IPS-11a (cell line): Measurements from ENCODE around the gene C22orf23.
A peak's percentile ranks its signal among the peaks of the same experiment; 100 is the strongest.

Source experiments
- H3K4me3 ChIP-seq: one replicate; pipeline ENCODE4 v1.5.1; 2013; ENCODE audit warnings: low read depth, low read length, control low read depth

C22orf23 gene

GRCh38 chr22:37926771-37927636 is 26.4 kb downstream of the C22orf23 start:
- H3K4me3 ChIP-seq, result no peak overlapping the region

- no peak overlapping the region for H3K4me3 ChIP-seq
Observed at GRCh38 chr22:37926358-37926757, 27.0 kb downstream of the C22orf23 start.

GRCh38 chr22:37925767-37926166 is 27.6 kb downstream of the C22orf23 start:
- no peak overlapping the region for H3K4me3 ChIP-seq

GRCh38 chr22:37925330-37925729 is 28.1 kb downstream of the C22orf23 start:
- H3K4me3 ChIP-seq, result no peak overlapping the region

DNA sequence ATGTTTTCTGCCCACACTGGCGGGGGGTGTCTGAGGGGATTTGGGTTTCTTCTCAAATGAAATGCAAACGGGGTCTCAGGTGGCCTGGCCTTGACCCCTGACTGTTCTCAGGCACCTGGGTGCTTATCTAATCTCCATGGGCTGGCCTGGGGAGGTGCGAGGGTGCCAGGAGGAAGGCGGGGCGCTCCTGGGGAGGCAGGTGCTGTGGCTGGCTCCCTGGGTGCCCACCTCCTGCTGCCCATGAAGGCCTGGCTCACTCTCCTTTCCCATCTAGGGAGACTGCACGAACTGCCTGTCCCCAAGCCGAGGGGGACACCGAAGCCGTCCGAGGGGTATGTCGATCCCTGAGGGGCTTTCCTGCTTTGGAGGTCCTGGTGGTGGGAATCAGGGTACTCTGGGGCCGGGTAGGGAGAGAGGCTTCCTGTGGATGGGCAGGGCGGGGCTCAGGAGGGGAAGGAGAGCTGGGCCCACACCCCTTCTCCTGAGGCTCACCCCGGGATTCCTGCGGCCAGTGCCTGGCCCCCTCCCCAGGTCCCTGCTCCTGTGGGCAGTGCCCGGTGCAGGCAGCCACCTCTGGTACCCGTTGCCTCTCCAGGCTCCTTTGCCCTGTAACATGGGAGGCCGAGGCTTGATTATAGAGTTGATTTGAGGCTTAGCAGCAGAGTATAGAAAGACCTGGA is 28.9 kb downstream of the C22orf23 start:
- no peak overlapping the region for H3K4me3 ChIP-seq

- H3K4me3 ChIP-seq, result no peak overlapping the region
Observed at GRCh38 chr22:37923927-37924326, 29.5 kb downstream of the C22orf23 start.

- no peak overlapping the region for H3K4me3 ChIP-seq
Observed at GRCh38 chr22:37922191-37922590, 31.2 kb downstream of the C22orf23 start.

DNA sequence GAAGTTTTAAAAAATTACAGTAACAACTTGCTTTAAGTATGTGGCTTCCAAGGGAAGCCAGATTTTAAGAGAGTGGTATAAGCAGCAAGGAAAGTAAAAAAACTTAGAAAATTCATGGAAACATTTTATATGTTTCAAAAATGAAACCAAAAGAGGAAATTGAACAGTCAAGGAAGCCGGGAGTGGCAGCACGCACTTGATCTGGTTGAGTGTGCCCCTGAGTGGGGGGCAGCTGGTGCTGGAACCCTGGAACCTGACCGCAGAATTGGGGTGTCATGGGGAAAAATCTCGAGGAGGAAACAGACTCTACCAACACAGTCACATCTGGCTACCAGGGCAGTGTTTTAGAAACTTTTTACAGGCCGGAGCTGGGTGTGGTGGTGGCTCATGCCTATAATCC is 33.3 kb downstream of the C22orf23 start:
- no peak overlapping the region for H3K4me3 ChIP-seq

- H3K4me3 ChIP-seq, result no peak overlapping the region
Observed at GRCh38 chr22:37918580-37919270, 34.7 kb downstream of the C22orf23 start.

GRCh38 chr22:37917874-37918548 is 35.4 kb downstream of the C22orf23 start:
- H3K4me3 ChIP-seq, result no peak overlapping the region

GRCh38 chr22:37916311-37916710 is 37.1 kb downstream of the C22orf23 start:
- no peak overlapping the region for H3K4me3 ChIP-seq

DNA sequence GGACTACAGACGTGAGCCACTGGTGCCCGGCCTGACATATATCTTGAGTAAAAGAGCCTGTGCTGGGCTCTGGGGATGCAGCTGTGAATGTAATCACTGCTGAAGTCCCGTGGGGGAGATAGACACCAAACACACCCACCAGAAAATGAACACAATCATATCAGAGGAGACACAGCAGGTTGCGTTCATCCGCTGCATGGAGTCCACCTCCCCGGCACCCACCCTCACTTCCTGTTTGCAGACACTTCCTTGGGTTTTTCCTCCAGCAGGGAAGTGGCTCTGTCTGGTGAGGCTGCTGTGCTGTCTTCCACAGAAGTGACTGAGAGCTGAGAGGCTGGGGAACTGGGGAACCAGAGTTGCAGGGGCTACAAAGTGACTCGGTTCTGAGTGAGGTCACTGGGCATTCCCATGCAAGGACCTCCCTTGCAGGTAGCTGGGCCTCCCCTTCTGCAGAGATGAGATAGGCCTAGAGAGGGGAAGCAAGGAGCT is 40.1 kb downstream of the C22orf23 start:
- no peak overlapping the region for H3K4me3 ChIP-seq

- no peak overlapping the region for H3K4me3 ChIP-seq
Observed at GRCh38 chr22:37912171-37912570, 41.2 kb downstream of the C22orf23 start.

GRCh38 chr22:37911697-37912096 is 41.7 kb downstream of the C22orf23 start:
- no peak overlapping the region for H3K4me3 ChIP-seq

DNA sequence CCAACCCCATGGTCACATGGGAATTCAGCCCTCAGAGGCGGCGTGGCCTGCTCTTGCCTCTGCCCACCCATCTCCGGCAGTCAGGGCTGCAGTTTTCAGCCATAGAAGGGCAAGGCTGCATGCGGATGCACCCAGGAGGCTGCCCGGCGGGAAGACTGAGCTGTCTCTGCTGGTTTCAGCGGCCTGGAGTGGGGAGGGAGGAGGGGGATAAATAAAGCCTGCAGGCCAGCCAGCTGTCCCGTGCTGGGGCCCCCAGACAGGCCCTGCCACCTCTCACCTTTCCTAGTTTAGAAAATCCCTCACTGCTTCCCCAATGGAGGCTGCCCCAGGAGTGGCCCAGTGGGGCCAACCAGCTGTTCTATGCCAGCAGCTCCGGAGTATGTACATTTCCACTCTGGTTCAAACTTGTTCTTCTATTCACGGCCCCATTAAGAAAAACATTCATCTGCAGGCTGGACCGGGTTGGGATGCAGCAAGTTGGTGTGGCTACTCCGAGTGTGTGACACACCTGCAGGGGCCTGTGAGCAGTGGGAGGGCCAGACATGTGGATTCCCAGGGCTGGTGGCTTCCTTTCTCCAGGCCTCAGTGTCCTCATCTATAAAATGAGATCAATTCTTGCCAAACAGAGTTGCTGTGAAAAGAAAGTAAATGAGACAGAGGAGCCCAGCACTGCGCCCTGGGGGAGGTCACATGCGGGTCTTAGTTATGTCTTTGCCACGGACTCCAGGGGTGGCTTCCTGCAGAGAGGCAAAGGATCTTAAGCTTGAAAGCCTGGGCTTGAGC is 42.3 kb downstream of the C22orf23 start:
- H3K4me3 ChIP-seq, result no peak overlapping the region

DNA sequence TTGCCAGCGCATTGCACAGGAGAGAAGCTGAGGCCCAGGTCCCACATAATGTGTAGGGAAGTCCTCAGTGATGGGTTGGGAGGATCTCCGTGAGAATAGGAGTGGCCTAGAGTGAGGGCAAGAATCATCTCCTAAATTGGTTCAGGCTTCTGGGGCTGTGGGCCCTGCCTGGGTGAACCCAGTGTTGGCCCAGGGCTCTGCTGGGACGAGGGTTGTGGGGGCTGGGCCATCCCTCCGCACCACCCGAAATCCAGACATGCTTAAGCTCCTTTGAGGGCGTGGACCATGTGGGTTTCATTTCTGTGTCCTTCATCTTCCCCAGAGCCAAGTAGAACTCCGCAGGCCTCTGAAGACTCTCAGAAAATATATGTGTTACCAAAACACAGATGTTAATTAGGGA is 43.6 kb downstream of the C22orf23 start:
- H3K4me3 ChIP-seq, result no peak overlapping the region

GRCh38 chr22:37907036-37907954 is 46.1 kb downstream of the C22orf23 start:
- H3K4me3 ChIP-seq, result peak overlapping the region; percentile 67

GRCh38 chr22:37906364-37907008 is 46.9 kb downstream of the C22orf23 start:
- H3K4me3 ChIP-seq, result peak overlapping the region; percentile 67
